ENCODE measurements around the gene IL36B.

DNA sequence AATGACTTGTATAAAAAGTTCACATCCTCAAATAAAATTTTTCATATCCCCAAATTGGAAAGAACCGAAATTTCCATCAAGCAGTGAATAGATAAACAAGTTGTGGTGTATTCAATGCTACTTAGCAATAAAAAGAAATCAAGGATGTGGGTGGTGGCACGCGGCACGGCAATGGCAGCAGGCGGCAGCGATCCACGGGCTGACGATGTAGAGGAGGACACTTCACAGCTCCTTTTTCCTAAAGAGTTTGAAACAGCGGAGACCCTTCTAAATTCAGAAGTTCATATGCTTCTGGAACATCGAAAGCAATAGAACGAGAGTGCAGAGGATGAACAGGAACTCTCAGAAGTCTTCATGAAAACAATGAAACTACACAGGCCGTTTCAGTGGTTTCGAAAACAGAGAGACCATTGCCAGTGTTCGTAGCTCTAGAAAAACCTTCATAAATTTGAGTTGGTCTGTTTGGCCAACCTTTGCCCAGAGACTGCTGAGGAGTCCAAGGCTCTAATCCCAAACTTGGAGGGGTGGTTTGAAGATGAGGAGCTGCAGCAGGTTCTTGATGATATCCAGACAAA, 57.2 kb downstream of the IL36B start:
- TF ChIP-seq, protein P1, sequence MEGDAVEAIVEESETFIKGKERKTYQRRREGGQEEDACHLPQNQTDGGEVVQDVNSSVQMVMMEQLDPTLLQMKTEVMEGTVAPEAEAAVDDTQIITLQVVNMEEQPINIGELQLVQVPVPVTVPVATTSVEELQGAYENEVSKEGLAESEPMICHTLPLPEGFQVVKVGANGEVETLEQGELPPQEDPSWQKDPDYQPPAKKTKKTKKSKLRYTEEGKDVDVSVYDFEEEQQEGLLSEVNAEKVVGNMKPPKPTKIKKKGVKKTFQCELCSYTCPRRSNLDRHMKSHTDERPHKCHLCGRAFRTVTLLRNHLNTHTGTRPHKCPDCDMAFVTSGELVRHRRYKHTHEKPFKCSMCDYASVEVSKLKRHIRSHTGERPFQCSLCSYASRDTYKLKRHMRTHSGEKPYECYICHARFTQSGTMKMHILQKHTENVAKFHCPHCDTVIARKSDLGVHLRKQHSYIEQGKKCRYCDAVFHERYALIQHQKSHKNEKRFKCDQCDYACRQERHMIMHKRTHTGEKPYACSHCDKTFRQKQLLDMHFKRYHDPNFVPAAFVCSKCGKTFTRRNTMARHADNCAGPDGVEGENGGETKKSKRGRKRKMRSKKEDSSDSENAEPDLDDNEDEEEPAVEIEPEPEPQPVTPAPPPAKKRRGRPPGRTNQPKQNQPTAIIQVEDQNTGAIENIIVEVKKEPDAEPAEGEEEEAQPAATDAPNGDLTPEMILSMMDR (IDR thresholded peaks at IDR 0.05 in 8 of 11, conservative IDR thresholded peaks at IDR 0.05 in 3 of 11), result no peak
- no peak for TF ChIP-seq POLR2A (IDR thresholded peaks at IDR 0.05)

Measured in spleen (tissue), 7 donors.